ENCODE results near the gene ARL17A. TPM values are rescaled to one million over a fixed set of nuclear protein-coding genes. Genes with fewer than 3 reads are reported as not detected.
"Not testable (repeated sequence)": the region's sequence is repeated elsewhere in the genome, so short reads cannot be mapped to it uniquely, and the experiment has no call there.

ARL17A gene
- 1 to 10 TPM; 1.8 to 8.9 (median 6.4) TPM for total RNA-seq
- long read RNA-seq, partial matches to known transcripts = 0 of 3 reads
- long read RNA-seq, other reads (novel, unspliced or antisense) = 2 of 3 reads

- H3K27ac ChIP-seq; H3K4me3 ChIP-seq; H3K9me3 ChIP-seq; H3K4me1 ChIP-seq; intact Hi-C loops (cut with DNase I); H3K36me3 ChIP-seq; H3K27me3 ChIP-seq: not testable (repeated sequence)
- WGBS (ENCODE audit: insufficient coverage, low coverage, low lambda C conversion rate, missing lambda C conversion rate) = no CpG with 5 or more reads among the region's 65 CpGs
- DNase-seq = peak; percentile 76 to 87 (median 87)
- peak; percentile 95 to 98 (median 97) for ATAC-seq
Measured at GRCh38 chr17:46579083-46580075, at the start of gene ARL17A. TSS of gene ARL17A (minus strand) at chr17:46579691. CDS start at chr17:46576322, 3,369 bp downstream.

GRCh38 chr17:46628753-46629436 is 49.4 kb upstream of the ARL17A start:
- H3K36me3 ChIP-seq; H3K27me3 ChIP-seq; DNase-seq; H3K4me1 ChIP-seq; intact Hi-C loops (cut with DNase I); H3K9me3 ChIP-seq; H3K27ac ChIP-seq; H3K4me3 ChIP-seq: not testable (repeated sequence)
- ATAC-seq = peak in 1 of 4 donors; percentile 50
- no CpG with 5 or more reads among the region's 5 CpGs for WGBS (ENCODE audit: insufficient coverage, low coverage, low lambda C conversion rate, missing lambda C conversion rate)

- H3K4me1 ChIP-seq; H3K27me3 ChIP-seq; ATAC-seq; H3K36me3 ChIP-seq; intact Hi-C loops (cut with DNase I); H3K9me3 ChIP-seq; DNase-seq; H3K4me3 ChIP-seq; H3K27ac ChIP-seq: not testable (repeated sequence)
- no CpG with 5 or more reads among the region's 2 CpGs for WGBS (ENCODE audit: insufficient coverage, low coverage, low lambda C conversion rate, missing lambda C conversion rate)
Measured at GRCh38 chr17:46627452-46627851, 48.0 kb upstream of the ARL17A start.

- intact Hi-C loops (cut with DNase I); H3K9me3 ChIP-seq: not testable (repeated sequence)
- no CpG with 5 or more reads among the region's 5 CpGs for WGBS (ENCODE audit: insufficient coverage, low coverage, low lambda C conversion rate, missing lambda C conversion rate)
Measured at GRCh38 chr17:46624726-46625125, 45.2 kb upstream of the ARL17A start.

GRCh38 chr17:46623790-46624189 is 44.3 kb upstream of the ARL17A start:
- H3K9me3 ChIP-seq; H3K27me3 ChIP-seq; H3K4me1 ChIP-seq; H3K36me3 ChIP-seq; H3K4me3 ChIP-seq; H3K27ac ChIP-seq; DNase-seq; intact Hi-C loops (cut with DNase I); ATAC-seq: not testable (repeated sequence)
- WGBS (ENCODE audit: insufficient coverage, low coverage, low lambda C conversion rate, missing lambda C conversion rate) = no CpG with 5 or more reads among the region's 2 CpGs

More at GRCh38 chr17:46624726-46625125, 45.2 kb upstream of the ARL17A start:
- not testable (repeated sequence) for H3K4me1 ChIP-seq, H3K27me3 ChIP-seq, ATAC-seq, H3K36me3 ChIP-seq, H3K4me3 ChIP-seq, H3K27ac ChIP-seq, DNase-seq

- WGBS (ENCODE audit: insufficient coverage, low coverage, low lambda C conversion rate, missing lambda C conversion rate) = no CpG with 5 or more reads among the region's 1 CpG
- not testable (repeated sequence) for ATAC-seq
Measured at GRCh38 chr17:46618975-46619374, 39.5 kb upstream of the ARL17A start.

GRCh38 chr17:46617121-46617520 is 37.6 kb upstream of the ARL17A start:
- H3K4me3 ChIP-seq; H3K36me3 ChIP-seq; ATAC-seq; H3K4me1 ChIP-seq; DNase-seq; intact Hi-C loops (cut with DNase I); H3K27ac ChIP-seq; H3K9me3 ChIP-seq; H3K27me3 ChIP-seq: not testable (repeated sequence)
- no CpG with 5 or more reads among the region's 3 CpGs for WGBS (ENCODE audit: insufficient coverage, low coverage, low lambda C conversion rate, missing lambda C conversion rate)

More at GRCh38 chr17:46618975-46619374, 39.5 kb upstream of the ARL17A start:
- H3K36me3 ChIP-seq; H3K4me1 ChIP-seq; H3K27me3 ChIP-seq; H3K27ac ChIP-seq; H3K4me3 ChIP-seq; DNase-seq; H3K9me3 ChIP-seq; intact Hi-C loops (cut with DNase I): not testable (repeated sequence)

GRCh38 chr17:46613876-46614275 is 34.4 kb upstream of the ARL17A start:
- intact Hi-C loops (cut with DNase I); H3K4me3 ChIP-seq; H3K9me3 ChIP-seq; H3K27ac ChIP-seq; H3K4me1 ChIP-seq; H3K36me3 ChIP-seq; ATAC-seq; H3K27me3 ChIP-seq; DNase-seq: not testable (repeated sequence)
- WGBS (ENCODE audit: insufficient coverage, low coverage, low lambda C conversion rate, missing lambda C conversion rate) = no CpG with 5 or more reads among the region's 1 CpG

- ATAC-seq; H3K36me3 ChIP-seq; intact Hi-C loops (cut with DNase I); H3K9me3 ChIP-seq; H3K27me3 ChIP-seq; DNase-seq; H3K27ac ChIP-seq; H3K4me1 ChIP-seq; H3K4me3 ChIP-seq: not testable (repeated sequence)
- WGBS (ENCODE audit: insufficient coverage, low coverage, low lambda C conversion rate, missing lambda C conversion rate) = no CpG with 5 or more reads among the region's 2 CpGs
Measured at GRCh38 chr17:46611304-46611703, 31.8 kb upstream of the ARL17A start.

- ATAC-seq; intact Hi-C loops (cut with DNase I): not testable (repeated sequence)
Measured at GRCh38 chr17:46603125-46603524, 23.6 kb upstream of the ARL17A start.

GRCh38 chr17:46600767-46601166 is 21.3 kb upstream of the ARL17A start:
- H3K4me1 ChIP-seq; H3K27me3 ChIP-seq; intact Hi-C loops (cut with DNase I); H3K4me3 ChIP-seq; DNase-seq; H3K36me3 ChIP-seq; H3K9me3 ChIP-seq; ATAC-seq; H3K27ac ChIP-seq: not testable (repeated sequence)
- WGBS (ENCODE audit: insufficient coverage, low coverage, low lambda C conversion rate, missing lambda C conversion rate) = no CpG with 5 or more reads among the region's 3 CpGs

More at GRCh38 chr17:46603125-46603524, 23.6 kb upstream of the ARL17A start:
- H3K4me1 ChIP-seq, H3K4me3 ChIP-seq, DNase-seq, H3K27me3 ChIP-seq, H3K27ac ChIP-seq, H3K36me3 ChIP-seq, H3K9me3 ChIP-seq: not testable (repeated sequence)

All from right lobe of liver (tissue), 6 donors.